Nephron progenitor cell (in vitro differentiated cells): ENCODE data around the gene NT5C3B.
"Not testable (repeated sequence)": the region's sequence is repeated elsewhere in the genome, so short reads cannot be mapped to it uniquely, and the experiment has no call there.

ENCODE experiments used
- DNase-seq: peaks from one replicate; pipeline ENCODE4 v3.0.0; 2021
- H3K27ac Mint-ChIP-seq: 2 replicates; pipeline ENCODE4 v1.8.0; 2021; ENCODE audit warnings: mild to moderate bottlenecking, moderate library complexity, mixed read lengths
- H3K27me3 Mint-ChIP-seq: 2 replicates; pipeline ENCODE4 v1.8.0; 2021; ENCODE audit warnings: mild to moderate bottlenecking, low read depth, mixed read lengths; ENCODE audit not compliant: poor library complexity
- H3K36me3 Mint-ChIP-seq: 2 replicates; pipeline ENCODE4 v1.8.0; 2021; ENCODE audit warnings: low read depth, mixed read lengths
- H3K4me1 Mint-ChIP-seq: 2 replicates; pipeline ENCODE4 v1.8.0; 2021; ENCODE audit warnings: mixed read lengths
- H3K4me3 Mint-ChIP-seq: 2 replicates; pipeline ENCODE4 v1.8.0; 2021; ENCODE audit warnings: mild to moderate bottlenecking, moderate library complexity, mixed read lengths
- H3K9me3 Mint-ChIP-seq: 2 replicates; pipeline ENCODE4 v1.8.0; 2021; ENCODE audit warnings: mild to moderate bottlenecking, moderate library complexity, mixed read lengths
- CTCF ChIP-seq: fragments of 200-600 bp; sonication (generic); IDR thresholded peaks from 2 replicates; pipeline ENCODE4 v1.5.0; 2021; ENCODE audit warnings: antibody characterized with exemption

The NT5C3B gene

GRCh38 chr17:41864836-41865595 is 29.0 kb upstream of the NT5C3B start, which contains the start of gene KLHL11:
KLHL11 (minus strand) TSS chr17:41865423; CDS start chr17:41865370, 53 bp downstream.
- DNase-seq, result peak; percentile 90
- H3K27ac Mint-ChIP-seq, result peak within 1 kb of the TSS; percentile 94
- H3K36me3 Mint-ChIP-seq, result peaks cover 37% of the 10 kb centered on the region
- peaks cover 25% of the 10 kb centered on the region for H3K4me1 Mint-ChIP-seq
- no peaks in the 10 kb centered on the region for H3K9me3 Mint-ChIP-seq
- H3K4me3 Mint-ChIP-seq, result no peak within 1 kb of the TSS
- peaks cover 3% of the 10 kb centered on the region for H3K27me3 Mint-ChIP-seq
- TF ChIP-seq CTCF, result no peak

GRCh38 chr17:41864498-41864835 is 28.4 kb upstream of the NT5C3B start:
- Mint-ChIP-seq H3K36me3 (peaks cover 33% of the 10 kb centered on the region), H3K27me3 (peaks cover 3% of the 10 kb centered on the region), H3K9me3 (no peaks in the 10 kb centered on the region), H3K27ac (no peak overlapping the region), H3K4me3 (no peak overlapping the region), H3K4me1 (peaks cover 30% of the 10 kb centered on the region)
- no peak for DNase-seq
- no peak for TF ChIP-seq CTCF

GRCh38 chr17:41863074-41863848 is 27.2 kb upstream of the NT5C3B start:
- Mint-ChIP-seq H3K4me3 (no peak overlapping the region), H3K27me3 (peaks cover 3% of the 10 kb centered on the region), H3K36me3 (peaks cover 21% of the 10 kb centered on the region), H3K9me3 (no peaks in the 10 kb centered on the region), H3K4me1 (peaks cover 34% of the 10 kb centered on the region), H3K27ac (no peak overlapping the region)
- DNase-seq, result no peak
- TF ChIP-seq CTCF, result no peak

- H3K27ac Mint-ChIP-seq, result peak overlapping the region; percentile 73
- no peak overlapping the region for H3K4me3 Mint-ChIP-seq
- H3K9me3 Mint-ChIP-seq, result no peaks in the 10 kb centered on the region
- no peak for TF ChIP-seq CTCF
- H3K27me3 Mint-ChIP-seq, result peaks cover 3% of the 10 kb centered on the region
- peaks cover 31% of the 10 kb centered on the region for H3K4me1 Mint-ChIP-seq
- no peak for DNase-seq
- peaks cover 6% of the 10 kb centered on the region for H3K36me3 Mint-ChIP-seq
Observed at GRCh38 chr17:41860254-41860931, 24.4 kb upstream of the NT5C3B start.

GRCh38 chr17:41851382-41851781 is 15.3 kb upstream of the NT5C3B start:
- H3K9me3 Mint-ChIP-seq, DNase-seq, H3K27ac Mint-ChIP-seq, H3K4me3 Mint-ChIP-seq, H3K27me3 Mint-ChIP-seq: not testable (repeated sequence)
- Mint-ChIP-seq H3K4me1 (peaks cover 29% of the 10 kb centered on the region), H3K36me3 (peaks cover 29% of the 10 kb centered on the region)

GRCh38 chr17:41849251-41849990 is 13.4 kb upstream of the NT5C3B start:
- Mint-ChIP-seq H3K9me3 (no peaks in the 10 kb centered on the region), H3K4me1 (peaks cover 29% of the 10 kb centered on the region), H3K27me3 (no peaks in the 10 kb centered on the region), H3K36me3 (peaks cover 23% of the 10 kb centered on the region), H3K27ac (no peak overlapping the region), H3K4me3 (no peak overlapping the region)
- no peak for DNase-seq
- TF ChIP-seq CTCF, result no peak
